Effector memory CD8-positive, alpha-beta T cell (primary cell): Measurements from ENCODE around the gene IP6K3.

ENCODE experiments used
- ATAC-seq: fragments of 150-1000 bp; cut with Tn5 transposase; replicated peaks from 2 replicates; pipeline ENCODE4 v1.10.0; 2021; ENCODE audit warnings: mild to moderate bottlenecking, moderate library complexity
- DNase-seq, 3 experiments: peaks; one replicate each; pipeline ENCODE4 v3.0.0; 2021
- H3K27ac Mint-ChIP-seq, 2 donors: one replicate each; pipeline ENCODE4 v1.8.0; 2022; ENCODE audit warnings: mild to moderate bottlenecking in 2 of 2, mixed read lengths in 2 of 2, moderate library complexity in 2 of 2
- H3K27me3 Mint-ChIP-seq, 2 donors: one replicate each; pipeline ENCODE4 v1.8.0; 2022; ENCODE audit warnings: mixed read lengths in 2 of 2
- H3K36me3 Mint-ChIP-seq: one replicate; pipeline ENCODE4 v1.8.0; 2022; ENCODE audit warnings: mild to moderate bottlenecking, moderate library complexity, mixed read lengths; ENCODE audit not compliant: insufficient read depth
- H3K4me1 Mint-ChIP-seq, 2 donors: one replicate each; pipeline ENCODE4 v1.8.0; 2022; ENCODE audit warnings: low read depth in 2 of 2, mixed read lengths in 2 of 2
- H3K4me3 Mint-ChIP-seq, 2 donors: one replicate each; pipeline ENCODE4 v1.8.0; 2022; ENCODE audit warnings: mild to moderate bottlenecking in 2 of 2, mixed read lengths in 2 of 2, moderate library complexity in 2 of 2
- H3K9me3 Mint-ChIP-seq, 2 donors: one replicate each; pipeline ENCODE4 v1.8.0; 2022; ENCODE audit warnings: mixed read lengths in 2 of 2

The IP6K3 gene

DNA sequence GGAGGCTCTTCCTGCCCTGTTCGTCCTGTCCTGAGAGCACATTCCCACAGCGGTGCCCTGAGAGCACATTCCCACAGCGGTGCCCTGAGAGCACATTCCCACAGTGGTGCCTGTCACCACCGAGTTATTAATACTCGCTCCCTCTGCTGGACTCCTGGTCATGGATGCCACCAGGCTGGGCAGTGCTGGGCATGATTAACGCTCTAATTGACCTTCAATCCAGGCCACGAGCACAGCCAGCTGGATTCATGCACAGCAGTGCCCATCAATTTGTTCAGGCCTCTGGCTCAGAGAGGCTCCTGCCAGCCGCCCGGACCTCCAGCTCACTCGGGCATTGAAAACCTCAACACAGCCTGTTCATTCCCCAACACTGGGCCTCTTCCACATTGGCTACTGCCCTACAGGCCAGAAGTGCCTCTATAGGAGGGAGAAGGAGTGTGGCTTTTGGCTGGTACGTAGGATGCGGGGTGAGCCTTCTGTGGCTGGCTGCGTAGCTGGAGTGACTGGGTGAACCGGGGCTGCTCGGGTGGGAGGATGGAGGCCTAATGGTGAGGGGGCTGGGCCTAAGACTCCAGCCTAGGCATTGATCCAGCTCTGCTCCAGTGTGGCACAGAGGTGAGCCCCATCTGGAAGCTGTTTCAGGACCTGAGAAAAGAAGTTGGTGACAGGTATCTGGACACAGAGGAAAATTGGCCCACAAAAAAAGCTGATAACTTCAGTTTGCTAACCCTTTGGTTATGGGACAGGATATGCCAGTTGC lies 9.3 kb downstream of the IP6K3 start:
- no peaks in the 10 kb centered on the region for H3K36me3 Mint-ChIP-seq

GRCh38 chr6:33735216-33735615 lies 11.5 kb downstream of the IP6K3 start:
- Mint-ChIP-seq H3K4me3 (no peak overlapping the region), H3K9me3 (no peaks in the 10 kb centered on the region), H3K4me1 (peaks cover 0 to 3% of the 10 kb centered on the region in 2 donors), H3K27ac (no peak overlapping the region), H3K27me3 (peaks cover 3 to 29% of the 10 kb centered on the region in 2 donors), H3K36me3 (peaks cover 4% of the 10 kb centered on the region)
- DNase-seq = no peak
- no peak for ATAC-seq

More for the DNA sequence above, 9.3 kb downstream of the IP6K3 start:
- Mint-ChIP-seq H3K27ac (no peak overlapping the region), H3K4me3 (no peak overlapping the region), H3K27me3 (peaks cover 4 to 17% of the 10 kb centered on the region in 2 donors), H3K9me3 (no peaks in the 10 kb centered on the region), H3K4me1 (no peaks in the 10 kb centered on the region)
- DNase-seq = no peak
- ATAC-seq = no peak

DNA sequence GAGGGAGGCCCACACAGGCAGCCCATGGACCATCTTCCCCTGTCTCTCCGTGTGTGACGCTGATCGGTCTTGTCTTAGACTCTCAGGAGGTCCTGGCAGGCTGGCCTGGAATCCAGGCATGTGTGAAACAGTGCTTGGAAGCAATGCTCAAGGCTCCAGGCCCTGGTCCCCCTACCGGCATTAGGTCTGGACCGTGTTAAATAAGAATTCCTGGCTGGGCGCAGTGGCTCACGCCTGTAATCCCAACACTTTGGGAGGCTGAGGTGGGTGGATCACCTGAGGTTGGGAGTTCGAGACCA lies 13.0 kb downstream of the IP6K3 start:
- Mint-ChIP-seq H3K4me3 (no peak overlapping the region), H3K27ac (no peak overlapping the region), H3K4me1 (peaks cover 0 to 3% of the 10 kb centered on the region in 2 donors), H3K36me3 (peaks cover 4% of the 10 kb centered on the region), H3K9me3 (no peaks in the 10 kb centered on the region), H3K27me3 (peaks cover 11 to 40% of the 10 kb centered on the region in 2 donors)
- no peak for ATAC-seq
- DNase-seq = no peak

DNA sequence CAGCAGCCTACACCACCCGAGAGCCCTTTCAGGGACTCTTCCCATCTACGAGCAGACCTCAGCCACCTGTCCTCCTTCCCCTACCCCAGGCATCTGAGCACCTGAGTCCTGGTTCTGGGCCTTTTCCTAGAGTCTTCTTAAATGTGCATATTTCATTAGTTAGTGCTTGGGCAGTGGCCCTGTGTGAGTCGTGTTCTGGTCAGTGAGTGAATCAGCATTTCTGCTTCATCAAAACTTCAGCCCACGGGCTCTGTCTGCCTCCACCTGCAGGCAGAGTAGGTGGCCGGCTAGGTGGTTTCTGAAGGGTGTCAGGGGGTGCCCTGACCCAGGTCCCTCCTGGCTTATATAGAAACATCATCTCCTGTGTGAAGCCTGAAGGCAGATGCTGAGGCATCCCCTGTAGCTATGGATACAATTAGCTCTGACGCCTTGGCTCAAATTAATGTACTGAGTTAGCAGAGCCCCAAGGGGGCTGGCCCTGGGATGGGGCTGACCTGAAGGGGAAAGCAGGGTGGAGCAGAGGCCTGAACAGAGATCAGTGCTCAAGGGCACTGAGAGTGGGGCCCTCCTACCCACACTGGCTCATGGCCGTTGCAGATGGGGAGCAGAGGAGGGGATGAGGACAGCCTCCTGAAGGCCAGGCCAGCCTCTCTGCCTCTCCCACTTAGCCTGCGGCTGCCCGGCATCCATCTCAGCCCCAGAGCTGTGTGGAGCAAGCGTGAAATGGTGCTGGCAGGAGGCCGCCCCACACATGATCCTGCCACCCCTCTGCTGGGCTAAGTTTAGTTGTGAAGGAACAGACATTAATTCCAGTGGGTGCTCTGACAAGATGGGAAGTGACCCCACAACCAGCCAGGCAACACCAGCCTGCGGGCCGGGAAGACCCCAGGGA lies 13.6 kb downstream of the IP6K3 start:
- H3K27ac Mint-ChIP-seq = no peak overlapping the region
- no peak overlapping the region for H3K4me3 Mint-ChIP-seq
- H3K27me3 Mint-ChIP-seq = peaks cover 13 to 46% of the 10 kb centered on the region in 2 donors
- ATAC-seq = no peak
- peaks cover 4% of the 10 kb centered on the region for H3K36me3 Mint-ChIP-seq
- DNase-seq = no peak
- no peaks in the 10 kb centered on the region for H3K9me3 Mint-ChIP-seq
- H3K4me1 Mint-ChIP-seq = peaks cover 0 to 3% of the 10 kb centered on the region in 2 donors

DNA sequence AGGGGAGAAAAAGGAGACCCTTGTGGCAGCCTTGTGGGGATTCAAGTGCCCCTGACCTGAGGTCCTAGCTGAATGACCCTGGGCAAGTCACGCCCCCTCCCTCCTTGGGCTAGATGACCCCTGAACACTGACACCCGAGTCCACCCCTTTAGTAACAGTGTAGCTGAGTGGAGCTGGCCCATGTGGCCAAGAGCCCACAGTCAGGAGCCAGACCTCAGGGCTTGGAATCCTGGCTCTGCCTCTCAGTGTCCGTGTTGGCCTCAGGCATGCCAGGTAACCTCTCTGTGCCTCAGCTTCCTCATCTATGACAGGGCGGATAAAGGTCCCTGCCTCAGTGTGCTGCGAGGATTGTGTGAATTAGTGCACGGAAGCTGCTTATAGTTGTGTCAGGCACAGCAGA lies 14.3 kb downstream of the IP6K3 start:
- peaks cover 4% of the 10 kb centered on the region for H3K36me3 Mint-ChIP-seq
- no peak for DNase-seq
- no peak overlapping the region for H3K4me3 Mint-ChIP-seq
- no peaks in the 10 kb centered on the region for H3K9me3 Mint-ChIP-seq
- H3K4me1 Mint-ChIP-seq = peaks cover 0 to 3% of the 10 kb centered on the region in 2 donors
- peaks cover 13 to 46% of the 10 kb centered on the region in 2 donors for H3K27me3 Mint-ChIP-seq
- no peak overlapping the region for H3K27ac Mint-ChIP-seq
- ATAC-seq = no peak

GRCh38 chr6:33731751-33732282 lies 14.9 kb downstream of the IP6K3 start:
- peaks cover 0 to 3% of the 10 kb centered on the region in 2 donors for H3K4me1 Mint-ChIP-seq
- ATAC-seq = no peak
- no peaks in the 10 kb centered on the region for H3K9me3 Mint-ChIP-seq
- peaks cover 15 to 52% of the 10 kb centered on the region in 2 donors for H3K27me3 Mint-ChIP-seq
- no peak for DNase-seq
- H3K36me3 Mint-ChIP-seq = peaks cover 4% of the 10 kb centered on the region
- H3K4me3 Mint-ChIP-seq = no peak overlapping the region
- H3K27ac Mint-ChIP-seq = no peak overlapping the region

DNA sequence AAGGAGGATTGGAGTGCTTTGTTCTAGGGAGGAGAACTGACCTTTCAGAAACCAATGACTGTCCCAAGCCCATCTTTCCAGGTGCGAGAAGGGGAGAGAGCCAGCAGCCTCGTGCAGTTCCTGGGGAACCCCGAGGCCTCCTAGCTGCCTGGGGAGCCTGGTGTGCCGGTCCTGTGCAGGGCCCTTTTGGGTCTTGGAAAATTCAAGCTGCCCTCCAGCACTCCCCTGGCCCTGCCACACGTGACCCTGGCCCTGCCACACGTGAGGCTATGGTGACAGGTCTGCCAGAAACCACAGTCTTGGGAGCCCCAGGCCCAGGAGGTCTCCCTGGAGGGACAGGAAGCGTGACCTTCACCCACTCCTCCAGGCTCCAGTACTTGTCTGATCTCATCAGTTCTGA lies 15.7 kb downstream of the IP6K3 start:
- Mint-ChIP-seq H3K27ac (no peak overlapping the region), H3K9me3 (no peaks in the 10 kb centered on the region), H3K27me3 (peaks cover 21 to 59% of the 10 kb centered on the region in 2 donors), H3K4me3 (no peak overlapping the region), H3K36me3 (peaks cover 4% of the 10 kb centered on the region), H3K4me1 (peaks cover 0 to 3% of the 10 kb centered on the region in 2 donors)
- ATAC-seq (no peak), DNase-seq (no peak)

DNA sequence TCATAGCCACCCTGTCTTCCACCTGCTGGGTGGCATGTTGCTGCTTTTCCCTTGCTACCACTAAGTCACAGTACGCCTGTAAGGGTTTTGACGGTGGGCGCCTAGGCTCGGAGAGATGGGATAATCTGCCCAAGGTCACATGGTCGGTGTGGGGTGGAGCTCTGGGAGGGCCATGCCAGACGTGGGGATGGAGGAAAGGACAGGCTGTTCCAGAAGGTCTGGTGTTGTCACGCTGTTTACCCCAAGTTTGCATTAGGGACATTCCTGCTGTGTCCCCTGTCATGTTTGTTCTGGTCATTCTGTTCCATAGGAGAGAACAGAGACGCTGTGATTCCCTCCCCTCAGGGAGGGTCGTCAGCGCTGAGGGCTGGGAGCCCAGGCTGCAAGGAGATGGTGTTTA lies 16.1 kb downstream of the IP6K3 start:
- no peak overlapping the region for H3K4me3 Mint-ChIP-seq
- no peak overlapping the region for H3K27ac Mint-ChIP-seq

GRCh38 chr6:33729059-33729458 lies 17.6 kb downstream of the IP6K3 start:
- no peaks in the 10 kb centered on the region for H3K9me3 Mint-ChIP-seq
- DNase-seq (no peak), ATAC-seq (no peak)
- H3K4me3 Mint-ChIP-seq = no peak overlapping the region
- no peak overlapping the region for H3K27ac Mint-ChIP-seq
- H3K27me3 Mint-ChIP-seq = peaks cover 21 to 79% of the 10 kb centered on the region in 2 donors
- H3K4me1 Mint-ChIP-seq = peaks cover 0 to 3% of the 10 kb centered on the region in 2 donors
- peaks cover 4% of the 10 kb centered on the region for H3K36me3 Mint-ChIP-seq

More for the DNA sequence above, 16.1 kb downstream of the IP6K3 start:
- H3K9me3 Mint-ChIP-seq = no peaks in the 10 kb centered on the region
- no peak for ATAC-seq
- H3K36me3 Mint-ChIP-seq = peaks cover 4% of the 10 kb centered on the region
- H3K27me3 Mint-ChIP-seq = peaks cover 21 to 64% of the 10 kb centered on the region in 2 donors
- no peak for DNase-seq
- H3K4me1 Mint-ChIP-seq = peaks cover 0 to 3% of the 10 kb centered on the region in 2 donors

DNA sequence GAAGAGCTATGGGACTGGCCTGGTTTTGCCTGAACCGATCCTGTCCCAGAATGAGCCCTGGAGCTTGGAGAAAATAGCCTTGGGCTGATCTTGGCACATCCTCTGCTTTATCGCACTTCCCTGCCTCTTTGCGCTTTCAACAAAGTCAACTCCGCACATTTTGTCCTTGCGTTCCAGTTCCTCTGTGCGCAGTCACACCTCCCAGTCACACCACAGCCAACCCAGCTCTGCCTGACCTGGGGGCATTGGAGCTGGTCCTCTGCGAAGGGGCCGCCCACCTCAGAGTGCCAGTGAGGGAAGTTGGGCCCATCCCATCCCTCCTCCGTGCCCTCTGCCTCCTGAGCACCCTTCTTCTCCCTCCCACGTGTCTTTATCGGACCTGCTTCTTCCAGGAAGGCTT lies 18.3 kb downstream of the IP6K3 start:
- Mint-ChIP-seq H3K27me3 (peaks cover 25 to 84% of the 10 kb centered on the region in 2 donors), H3K36me3 (peaks cover 4% of the 10 kb centered on the region), H3K27ac (no peak overlapping the region), H3K4me3 (no peak overlapping the region), H3K9me3 (no peaks in the 10 kb centered on the region), H3K4me1 (peaks cover 0 to 3% of the 10 kb centered on the region in 2 donors)
- DNase-seq = no peak
- no peak for ATAC-seq

DNA sequence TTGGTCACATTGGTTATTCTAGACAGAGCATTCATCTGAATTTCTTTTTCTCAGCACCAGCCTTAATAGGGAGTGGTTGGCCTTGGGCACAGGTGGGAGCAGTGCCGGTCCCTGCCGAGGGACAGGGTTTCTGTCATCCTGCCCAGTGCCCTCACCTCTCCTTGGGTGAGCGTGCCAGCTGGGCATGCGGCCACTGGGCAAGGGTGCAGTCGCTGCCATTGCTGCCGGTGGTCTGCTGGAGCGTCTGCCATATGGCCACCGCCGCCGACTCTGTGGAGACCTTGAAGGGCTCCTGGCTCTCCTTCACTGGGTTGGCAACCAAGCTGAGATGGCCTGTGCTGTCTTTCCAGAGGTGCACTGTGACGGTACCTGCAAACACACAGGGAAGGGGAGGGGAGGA lies 18.8 kb downstream of the IP6K3 start:
- Mint-ChIP-seq H3K36me3 (peaks cover 4% of the 10 kb centered on the region), H3K27ac (no peak overlapping the region), H3K27me3 (peaks cover 30 to 84% of the 10 kb centered on the region in 2 donors), H3K4me3 (no peak overlapping the region), H3K9me3 (no peaks in the 10 kb centered on the region), H3K4me1 (peaks cover 0 to 3% of the 10 kb centered on the region in 2 donors)
- DNase-seq (no peak), ATAC-seq (no peak)

GRCh38 chr6:33727126-33727525 lies 19.6 kb downstream of the IP6K3 start:
- Mint-ChIP-seq H3K9me3 (no peaks in the 10 kb centered on the region), H3K27me3 (peaks cover 39 to 86% of the 10 kb centered on the region in 2 donors), H3K4me3 (no peak overlapping the region), H3K36me3 (peaks cover 4% of the 10 kb centered on the region), H3K4me1 (peaks cover 0 to 3% of the 10 kb centered on the region in 2 donors), H3K27ac (no peak overlapping the region)
- ATAC-seq (no peak), DNase-seq (no peak)

DNA sequence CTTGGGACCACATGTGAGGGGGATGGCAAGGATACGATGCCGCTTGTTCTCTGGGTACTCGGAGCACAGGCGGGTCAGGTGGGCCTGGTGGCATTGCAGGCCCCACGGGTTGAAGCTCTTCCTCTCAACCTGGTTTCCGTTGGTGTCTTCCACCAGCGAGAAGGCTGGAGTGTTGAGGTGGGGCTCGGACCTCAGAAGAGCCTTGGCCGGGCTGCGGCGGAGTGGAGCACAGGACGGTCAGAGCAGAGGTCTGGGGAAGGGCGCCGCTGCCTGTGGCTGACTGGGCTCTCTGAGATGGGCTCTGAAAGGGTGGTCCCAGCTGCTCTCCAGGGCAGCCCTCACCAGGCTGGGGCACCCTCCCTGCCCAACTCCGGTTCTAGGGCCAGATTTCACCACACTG lies 20.0 kb downstream of the IP6K3 start:
- peaks cover 42 to 88% of the 10 kb centered on the region in 2 donors for H3K27me3 Mint-ChIP-seq
- H3K36me3 Mint-ChIP-seq = peaks cover 4% of the 10 kb centered on the region
- no peak overlapping the region for H3K27ac Mint-ChIP-seq
- ATAC-seq = no peak
- no peaks in the 10 kb centered on the region for H3K9me3 Mint-ChIP-seq
- peaks cover 0 to 3% of the 10 kb centered on the region in 2 donors for H3K4me1 Mint-ChIP-seq
- H3K4me3 Mint-ChIP-seq = no peak overlapping the region
- DNase-seq = no peak
